ENCODE data around the gene ABTB2. TPM values are rescaled to one million over a fixed set of nuclear protein-coding genes. Genes with fewer than 3 reads are reported as not detected.

Gene ABTB2
- total RNA-seq, 1 experiment from 2014 or later, result 6.0 TPM

DNA sequence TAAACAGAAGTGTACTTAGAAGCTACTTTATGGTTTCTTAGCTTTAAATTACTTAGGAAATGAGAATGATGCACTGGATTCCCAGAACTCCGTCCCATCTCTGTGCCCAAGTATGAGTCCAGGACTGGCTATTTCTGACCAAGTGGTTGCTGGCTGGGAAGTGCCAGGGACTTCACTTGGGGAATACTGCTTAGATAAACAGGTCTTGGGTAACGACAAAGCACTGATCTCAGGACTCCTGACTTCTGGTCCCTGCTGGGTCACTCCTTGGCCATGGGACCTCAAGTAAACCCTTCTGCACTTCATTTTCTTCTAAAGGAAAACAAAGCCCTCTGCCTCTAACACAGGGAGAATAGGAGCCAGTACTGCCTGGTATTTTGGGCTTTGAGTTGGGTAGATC, 27.9 kb downstream of the ABTB2 start:
- in situ Hi-C loops (cut with HindIII; ENCODE audit: low pct_unique_long_range_greater_than_20kb, low sequenced_read_pairs), result no loop called here

DNA sequence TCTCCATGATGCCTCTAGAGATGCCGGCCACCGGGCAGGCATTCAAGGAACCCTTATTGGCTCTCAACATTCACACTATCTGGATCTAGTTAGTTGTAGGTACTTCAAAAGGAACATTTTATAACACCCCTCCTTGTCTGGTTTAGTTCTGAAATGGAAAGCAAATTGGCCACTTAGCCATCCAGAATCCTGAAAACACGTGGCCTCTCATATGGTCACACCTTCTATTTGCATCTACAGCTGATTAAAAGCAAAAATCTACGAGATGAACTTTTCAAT, 29.2 kb downstream of the ABTB2 start:
- no peak for DNase-seq (ENCODE audit: low read depth)
- in situ Hi-C loops (cut with HindIII; ENCODE audit: low pct_unique_long_range_greater_than_20kb, low sequenced_read_pairs), result no loop called here

More for the DNA sequence above, 27.9 kb downstream of the ABTB2 start:
- DNase-seq (ENCODE audit: low read depth), result no peak

DNA sequence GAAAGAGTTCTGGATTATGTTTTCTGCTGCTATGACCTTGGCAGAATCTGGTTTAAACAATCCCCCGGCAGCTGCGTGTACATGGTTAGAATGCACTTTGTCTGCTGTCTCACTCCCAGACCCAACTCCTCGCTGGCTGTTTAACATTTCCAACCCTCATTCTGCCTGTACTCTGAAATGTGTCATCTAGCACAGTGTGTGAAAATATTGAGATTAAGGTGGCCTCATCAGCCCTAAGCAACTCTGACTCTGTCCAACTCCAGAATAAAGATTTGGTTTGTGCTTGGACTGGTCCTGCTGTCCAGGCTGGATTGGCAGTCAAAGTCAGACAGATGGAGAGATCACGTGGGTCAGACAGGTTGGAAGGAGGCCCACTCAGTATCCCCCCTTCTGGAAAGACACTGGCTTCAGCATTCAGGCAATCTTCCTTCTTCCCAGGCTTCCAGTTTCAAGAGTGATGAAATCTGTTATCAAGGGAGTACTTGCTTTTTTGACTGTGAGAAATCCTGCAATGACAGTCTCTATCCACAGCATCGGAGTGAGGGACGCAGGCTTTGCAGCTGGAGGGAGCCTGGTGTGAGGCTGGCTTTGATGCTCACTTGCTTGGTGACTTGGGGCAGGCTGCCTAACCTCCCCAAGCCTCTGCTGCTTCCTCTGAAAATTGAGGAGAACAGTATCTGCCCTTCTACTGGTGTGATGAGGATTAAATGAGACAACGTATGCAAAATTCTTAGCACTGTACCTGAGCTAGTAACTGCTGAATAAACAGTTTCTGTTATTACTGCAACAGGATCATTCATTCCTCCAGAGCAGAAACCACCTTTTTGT, 29.8 kb downstream of the ABTB2 start:
- no peak for DNase-seq (ENCODE audit: low read depth)
- in situ Hi-C loops (cut with HindIII; ENCODE audit: low pct_unique_long_range_greater_than_20kb, low sequenced_read_pairs), result no loop called here

DNA sequence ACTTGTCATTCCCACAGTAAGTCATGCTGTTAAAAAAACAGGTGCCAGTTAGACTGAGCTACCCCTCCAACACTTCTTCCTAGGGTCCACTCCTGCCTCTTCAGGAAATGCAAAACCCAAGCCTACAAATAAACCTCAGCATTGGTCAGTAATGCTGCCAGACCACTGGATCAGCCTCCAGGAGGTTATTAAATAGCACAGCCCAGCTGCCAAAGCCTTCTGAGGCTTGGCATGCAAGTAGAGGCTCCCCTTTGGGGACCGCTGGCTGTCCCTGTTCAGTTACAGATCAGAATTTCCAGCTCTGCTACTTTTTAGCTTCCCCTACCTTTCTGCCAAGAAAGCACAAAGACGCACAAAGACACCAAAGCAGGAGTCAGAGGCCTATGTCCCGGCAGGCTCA, 33.3 kb downstream of the ABTB2 start:
- in situ Hi-C loops (cut with HindIII; ENCODE audit: low pct_unique_long_range_greater_than_20kb, low sequenced_read_pairs), result no loop called here
- no peak for DNase-seq (ENCODE audit: low read depth)

DNA sequence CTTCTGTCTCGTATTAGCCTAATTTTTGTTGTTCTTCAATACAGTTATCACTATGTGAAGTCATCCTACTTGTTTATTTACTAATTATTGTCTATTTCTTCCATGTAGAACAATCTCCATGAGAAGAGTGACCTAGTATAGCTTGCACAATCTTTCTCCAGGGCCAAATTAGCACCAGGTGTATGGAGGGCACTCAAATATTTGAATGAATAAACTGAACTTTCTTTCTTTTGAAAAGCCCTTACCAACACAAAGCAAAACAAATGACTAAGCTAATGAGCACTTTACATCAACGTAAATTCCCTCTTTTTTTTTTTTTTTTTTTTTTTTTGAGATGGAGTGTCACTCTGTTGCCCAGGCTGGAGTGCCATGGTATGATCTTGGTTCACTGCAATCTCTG, 34.2 kb downstream of the ABTB2 start:
- no peak for DNase-seq (ENCODE audit: low read depth)
- in situ Hi-C loops (cut with HindIII; ENCODE audit: low pct_unique_long_range_greater_than_20kb, low sequenced_read_pairs), result no loop called here

DNA sequence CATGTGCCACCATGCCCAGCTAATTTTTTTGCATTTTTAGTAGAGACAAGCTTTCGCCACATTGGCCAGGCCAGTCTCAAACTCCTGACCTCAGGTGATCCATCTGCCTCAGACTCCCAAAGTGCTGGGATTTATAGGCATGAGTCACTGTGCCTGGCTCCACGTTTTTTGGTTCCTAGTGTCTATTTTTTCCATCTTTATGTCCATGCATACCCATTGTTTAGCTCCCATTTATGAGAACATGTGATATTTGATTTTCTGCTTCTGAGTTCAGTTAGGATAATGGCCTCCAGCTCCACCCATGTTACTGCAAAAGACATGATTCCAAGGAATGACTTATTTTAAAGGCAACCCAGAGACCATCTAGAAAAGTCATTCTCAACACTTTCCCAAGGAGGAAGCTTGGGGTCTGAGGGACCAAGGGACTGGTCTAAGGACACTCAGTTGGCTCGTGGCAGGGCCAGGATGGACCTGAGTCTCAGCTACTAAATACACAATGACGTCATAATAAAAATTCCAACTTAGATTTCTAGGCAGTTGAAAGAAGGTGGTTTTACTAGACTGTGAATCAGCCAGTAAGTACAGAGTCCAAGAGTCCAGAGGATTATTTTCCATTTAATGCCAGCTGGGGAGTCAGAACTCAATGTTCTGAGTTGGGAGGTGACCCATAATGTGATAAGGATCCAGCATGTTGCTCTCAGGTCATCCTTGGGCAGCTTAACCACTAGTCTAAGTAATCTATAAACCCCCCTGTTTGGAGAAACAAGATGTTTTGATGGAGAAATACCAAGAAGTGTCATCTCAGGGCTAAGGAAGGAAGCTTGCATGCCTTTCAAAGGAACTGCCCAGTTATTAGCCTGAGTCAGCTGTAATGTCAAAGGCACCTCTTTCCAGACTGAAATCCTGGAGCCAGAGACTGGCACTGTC, 39.4 kb downstream of the ABTB2 start:
- in situ Hi-C loops (cut with HindIII; ENCODE audit: low pct_unique_long_range_greater_than_20kb, low sequenced_read_pairs), result no loop called here
- DNase-seq (ENCODE audit: low read depth), result peak; percentile 68

DNA sequence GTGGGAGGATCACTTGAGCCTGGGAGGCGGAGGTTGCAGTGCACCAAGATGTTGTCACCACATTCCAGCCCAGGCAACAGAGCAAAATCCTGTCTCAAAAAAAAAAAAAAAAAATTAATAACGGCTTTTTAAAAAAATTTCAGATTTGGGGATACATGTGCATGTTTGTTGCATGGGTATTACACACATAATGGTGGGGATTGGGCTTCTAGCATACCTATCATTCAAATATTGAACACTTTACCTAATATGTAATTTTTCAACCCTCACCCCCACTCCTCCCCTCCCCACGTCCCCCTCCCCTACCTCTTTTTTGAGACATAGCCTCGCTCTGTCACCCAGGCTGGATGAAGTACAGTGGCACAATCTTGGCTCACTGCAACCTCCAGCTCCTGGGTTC, 40.1 kb downstream of the ABTB2 start:
- in situ Hi-C loops (cut with HindIII; ENCODE audit: low pct_unique_long_range_greater_than_20kb, low sequenced_read_pairs), result no loop called here
- no peak for DNase-seq (ENCODE audit: low read depth)

DNA sequence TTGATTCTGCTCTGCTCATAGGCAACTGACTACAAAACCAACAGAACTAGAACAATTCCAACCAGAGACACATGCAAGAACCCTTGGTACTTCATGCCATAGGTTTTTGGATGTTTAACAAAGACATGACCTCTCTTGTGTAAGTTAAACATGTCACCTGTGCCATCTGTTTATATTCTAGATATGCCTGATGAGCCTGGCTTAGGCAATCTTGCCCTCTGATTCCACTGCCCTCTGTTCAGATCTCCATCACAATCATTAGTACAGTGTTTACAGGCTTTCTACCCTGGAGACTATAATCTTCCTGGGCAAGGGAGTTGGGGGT, 40.8 kb downstream of the ABTB2 start:
- in situ Hi-C loops (cut with HindIII; ENCODE audit: low pct_unique_long_range_greater_than_20kb, low sequenced_read_pairs), result no loop called here
- DNase-seq (ENCODE audit: low read depth), result no peak

DNA sequence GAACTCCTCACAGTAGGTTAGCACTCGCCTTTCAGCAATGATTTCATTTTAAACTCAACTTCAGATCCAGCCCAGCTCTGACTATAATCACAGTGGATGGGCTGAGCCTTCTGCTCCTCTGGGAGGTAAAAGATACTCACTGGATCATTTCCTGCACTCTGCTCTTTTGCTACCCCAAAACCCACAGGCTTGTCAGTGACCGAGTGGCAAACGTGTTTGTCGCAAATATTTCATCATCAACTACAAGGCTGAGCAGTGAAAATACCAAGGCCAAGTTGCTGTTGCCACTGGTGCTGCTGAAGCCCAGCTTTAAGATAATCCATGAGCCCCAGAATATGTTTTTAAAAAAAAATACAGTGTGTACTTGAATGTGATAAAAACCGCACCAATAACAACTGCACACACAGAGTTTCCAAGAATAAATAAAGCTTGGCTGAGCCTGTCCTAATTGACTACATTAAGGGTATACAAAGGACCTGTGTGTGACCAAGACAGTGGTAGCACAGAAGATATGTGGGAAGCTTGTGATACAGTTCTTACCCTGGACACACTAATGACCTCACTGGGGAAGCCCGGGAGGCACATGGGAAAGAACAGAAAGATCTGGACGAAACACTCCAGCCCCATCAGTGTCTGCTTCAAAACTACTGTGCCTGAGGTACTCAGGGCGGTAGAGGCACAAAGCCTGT, 41.3 kb downstream of the ABTB2 start:
- DNase-seq (ENCODE audit: low read depth), result no peak
- in situ Hi-C loops (cut with HindIII; ENCODE audit: low pct_unique_long_range_greater_than_20kb, low sequenced_read_pairs), result no loop called here

DNA sequence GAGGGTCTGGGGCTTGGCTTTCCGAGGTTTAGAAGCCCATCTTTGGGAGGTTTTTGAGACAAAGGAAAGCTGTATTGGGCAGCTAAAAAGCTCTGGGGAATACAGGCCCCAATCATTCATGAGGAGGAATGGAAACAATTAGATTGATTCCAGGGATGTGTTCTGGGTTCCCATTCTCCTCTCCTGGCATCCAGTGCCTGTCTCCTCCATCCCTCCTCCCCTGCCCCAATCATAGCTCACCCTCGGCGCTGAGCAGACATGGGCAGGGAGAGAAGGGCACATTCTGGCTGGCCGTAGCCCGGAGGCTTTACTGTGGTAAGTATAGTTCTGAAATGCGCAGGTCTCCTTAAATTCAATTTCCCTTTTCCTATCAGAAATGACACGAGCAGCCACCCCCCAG, 42.4 kb downstream of the ABTB2 start:
- in situ Hi-C loops (cut with HindIII; ENCODE audit: low pct_unique_long_range_greater_than_20kb, low sequenced_read_pairs), result no loop called here
- no peak for DNase-seq (ENCODE audit: low read depth)

DNA sequence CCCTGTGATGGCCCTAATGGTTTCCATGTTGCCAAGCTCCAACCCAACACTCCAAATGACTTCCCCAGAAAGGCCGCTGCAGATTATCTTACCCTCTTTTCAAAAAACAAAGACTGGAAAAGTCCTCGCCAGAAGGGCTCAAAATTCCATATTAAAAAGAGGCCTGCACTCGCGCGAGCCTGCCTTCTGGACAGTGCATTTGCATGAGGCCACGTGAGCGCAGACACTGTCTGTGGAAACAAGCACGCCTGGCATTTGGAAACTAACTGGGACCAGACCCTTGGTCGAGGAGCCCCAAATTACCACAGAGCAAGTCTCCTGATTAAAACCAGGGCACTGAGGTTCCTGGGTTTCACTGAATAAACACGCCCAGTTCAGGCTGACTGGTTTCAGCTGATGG, 42.9 kb downstream of the ABTB2 start:
- DNase-seq (ENCODE audit: low read depth), result no peak
- in situ Hi-C loops (cut with HindIII; ENCODE audit: low pct_unique_long_range_greater_than_20kb, low sequenced_read_pairs), result no loop called here

DNA sequence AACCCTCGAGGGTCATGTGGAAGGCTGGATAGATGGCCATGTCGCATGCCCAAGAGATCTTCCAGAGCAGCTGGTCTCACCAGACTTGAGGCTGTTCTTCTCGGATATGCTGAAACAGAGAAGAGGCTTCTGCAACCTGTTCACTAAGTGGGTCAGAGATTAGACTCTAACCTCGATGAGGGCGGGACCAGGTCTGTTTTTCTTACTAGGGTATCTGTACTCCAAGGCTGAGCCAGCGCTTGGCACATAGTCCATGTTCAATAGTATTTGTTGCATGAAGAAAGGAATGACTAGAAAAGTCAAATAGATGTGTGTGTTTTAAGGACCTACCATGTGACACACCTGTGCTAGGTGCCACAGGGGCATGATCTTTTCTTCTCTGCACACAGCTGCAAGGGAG, 43.6 kb downstream of the ABTB2 start:
- in situ Hi-C loops (cut with HindIII; ENCODE audit: low pct_unique_long_range_greater_than_20kb, low sequenced_read_pairs), result no loop called here
- no peak for DNase-seq (ENCODE audit: low read depth)

DNA sequence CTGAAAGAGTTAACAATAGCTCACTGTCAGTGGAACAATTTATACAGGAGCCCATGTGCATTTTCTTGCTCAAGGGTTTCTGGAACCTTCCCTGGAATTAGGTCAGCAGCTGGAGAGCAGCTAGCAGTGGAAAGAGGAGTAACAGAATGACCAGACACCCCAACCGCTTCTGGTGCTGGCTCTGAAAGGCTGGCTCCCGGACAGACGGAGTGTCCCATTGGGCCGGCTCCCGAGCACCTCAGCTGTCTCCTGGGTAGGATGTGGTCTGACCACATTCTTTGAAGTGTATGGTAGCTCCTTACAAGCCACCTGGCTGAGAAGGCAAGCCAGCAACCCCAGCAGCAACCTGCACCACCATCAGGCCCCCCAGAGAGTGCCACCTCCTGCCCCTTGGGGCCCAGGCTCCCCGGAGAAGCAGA, 44.7 kb downstream of the ABTB2 start:
- in situ Hi-C loops (cut with HindIII; ENCODE audit: low pct_unique_long_range_greater_than_20kb, low sequenced_read_pairs), result no loop called here
- no peak for DNase-seq (ENCODE audit: low read depth)

DNA sequence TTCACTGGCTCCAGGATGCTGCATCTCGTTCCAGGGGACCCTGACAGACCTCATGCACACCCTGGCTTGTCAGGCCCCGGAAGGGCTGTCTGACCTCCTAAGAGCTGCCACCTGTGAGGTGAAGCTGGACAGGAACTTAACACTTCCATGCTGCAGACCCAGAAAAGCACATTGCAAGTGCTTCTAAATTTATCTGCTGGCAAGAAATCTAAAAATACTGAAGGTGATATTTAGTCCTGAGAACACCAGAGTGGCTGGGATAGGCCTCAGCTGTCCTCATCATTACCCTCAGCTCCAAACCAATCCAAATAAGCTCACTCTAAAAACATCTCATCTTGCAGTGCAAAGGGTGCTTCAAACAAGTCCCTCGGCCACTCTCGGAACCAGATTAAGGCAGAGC, 46.7 kb downstream of the ABTB2 start:
- no peak for DNase-seq (ENCODE audit: low read depth)
- in situ Hi-C loops (cut with HindIII; ENCODE audit: low pct_unique_long_range_greater_than_20kb, low sequenced_read_pairs), result no loop called here

DNA sequence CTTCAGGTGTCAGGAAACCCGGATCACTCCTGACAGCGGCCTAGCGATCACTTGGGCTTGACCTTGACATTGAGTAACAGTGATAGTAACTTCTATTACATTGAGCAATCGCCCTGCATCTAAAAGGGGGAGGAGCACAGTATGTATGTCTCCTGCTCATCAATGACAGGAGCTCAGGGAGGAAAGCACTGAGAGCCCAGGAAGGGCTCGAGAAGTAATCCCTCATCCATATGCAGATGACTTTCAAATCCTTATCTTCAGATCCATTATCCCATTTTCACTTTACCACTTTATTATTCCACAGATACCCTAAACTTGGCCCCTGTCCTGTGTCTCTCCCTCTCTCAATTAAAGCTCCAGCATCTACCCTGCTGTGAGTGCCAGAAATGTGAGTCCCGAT, 47.8 kb downstream of the ABTB2 start:
- in situ Hi-C loops (cut with HindIII; ENCODE audit: low pct_unique_long_range_greater_than_20kb, low sequenced_read_pairs), result no loop called here
- DNase-seq (ENCODE audit: low read depth), result no peak

DNA sequence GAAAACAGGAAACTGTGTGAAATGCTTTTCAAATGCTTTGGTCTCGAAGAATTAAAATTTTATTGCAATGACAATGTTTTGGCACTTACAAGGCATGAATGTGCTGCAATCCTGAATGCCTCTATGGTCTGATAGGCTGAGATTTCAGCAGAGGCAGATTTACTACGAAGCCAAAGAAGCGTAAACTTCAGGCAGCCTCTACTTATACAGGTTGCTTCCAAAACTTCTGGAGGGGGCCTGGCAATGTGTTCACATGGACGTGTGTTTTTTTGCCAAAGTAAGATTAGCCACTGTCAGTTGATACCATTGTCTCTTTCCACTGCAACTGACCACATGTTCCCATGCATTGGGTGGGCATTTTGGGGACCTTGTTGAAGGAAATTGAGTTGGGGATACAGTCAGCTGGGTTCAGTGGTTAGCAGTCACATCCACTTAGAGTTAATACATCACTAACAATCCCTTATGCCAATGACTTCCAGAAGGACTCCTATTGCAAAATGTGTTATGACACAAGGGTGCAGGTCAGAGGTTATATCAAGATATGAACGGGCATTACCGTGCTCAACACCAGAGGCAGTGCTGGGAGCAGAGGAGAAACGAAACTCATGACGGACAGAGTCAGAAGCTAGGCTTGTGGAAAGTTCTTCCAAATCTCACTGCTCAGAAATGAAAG, 48.8 kb downstream of the ABTB2 start:
- in situ Hi-C loops (cut with HindIII; ENCODE audit: low pct_unique_long_range_greater_than_20kb, low sequenced_read_pairs), result no loop called here
- peak; percentile 39 for DNase-seq (ENCODE audit: low read depth)

DNA sequence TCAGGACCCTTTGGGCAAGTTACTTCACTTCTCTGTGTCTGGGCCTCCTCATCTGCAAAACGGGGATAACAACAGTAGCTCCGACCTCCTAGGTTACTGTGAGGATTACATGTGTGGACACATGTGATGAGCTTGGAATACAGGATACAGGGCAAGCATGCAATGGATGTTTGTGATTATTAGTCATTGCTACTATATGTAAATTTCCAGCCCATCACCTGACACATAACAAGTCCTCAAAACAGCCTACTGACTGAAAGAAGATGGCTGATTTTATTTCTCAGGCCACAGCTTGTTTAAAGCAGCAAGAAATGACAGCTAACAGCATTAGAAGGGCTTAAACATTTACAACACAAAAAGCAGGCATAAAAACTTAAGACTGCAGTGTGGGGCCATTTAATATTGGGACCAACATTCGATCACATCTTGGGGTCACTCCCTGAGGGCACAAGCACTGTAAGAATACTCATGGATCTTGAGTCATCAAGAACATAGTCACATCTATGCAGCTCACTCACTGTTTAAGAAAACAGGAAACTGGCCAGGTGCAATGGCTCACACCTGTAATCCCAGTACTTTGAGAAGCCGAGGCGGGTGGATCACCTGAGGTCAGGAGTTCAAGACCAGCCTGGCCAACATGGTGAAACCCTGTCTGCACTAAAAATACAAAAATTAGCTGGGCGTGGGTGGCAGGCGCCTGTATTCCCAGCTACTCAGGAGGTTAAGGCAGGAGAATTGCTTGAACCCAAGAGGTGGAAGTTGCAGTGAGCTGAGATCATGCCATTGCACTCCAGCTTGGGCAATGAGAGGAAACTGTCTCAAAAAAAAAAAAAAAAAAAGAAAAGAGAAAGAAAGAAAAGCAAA, 49.5 kb downstream of the ABTB2 start:
- DNase-seq (ENCODE audit: low read depth), result peak; percentile 35
- in situ Hi-C loops (cut with HindIII; ENCODE audit: low pct_unique_long_range_greater_than_20kb, low sequenced_read_pairs), result no loop called here

DNA sequence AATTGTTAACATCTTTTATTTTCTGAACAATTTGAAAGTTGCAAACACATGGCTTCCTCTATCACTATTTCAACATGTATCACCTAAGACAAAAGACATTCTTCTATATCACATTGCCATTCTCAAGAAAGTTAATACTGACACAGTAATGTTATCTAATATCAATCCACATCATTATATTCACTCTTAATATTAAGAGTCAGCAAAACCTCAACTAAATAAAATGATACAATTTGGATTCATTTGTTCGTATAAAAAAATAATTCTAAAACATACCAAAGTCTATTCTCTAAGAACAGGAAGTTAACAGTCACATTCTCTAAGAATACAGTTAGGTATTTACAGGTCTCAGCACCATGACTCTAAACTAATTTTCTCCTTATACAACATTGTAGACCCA, 52.0 kb downstream of the ABTB2 start:
- DNase-seq (ENCODE audit: low read depth), result no peak
- in situ Hi-C loops (cut with HindIII; ENCODE audit: low pct_unique_long_range_greater_than_20kb, low sequenced_read_pairs), result no loop called here
